Measurements from ENCODE around the gene OSBPL2.

OSBPL2 gene

GRCh38 chr20:62262064-62262463 is 23.7 kb downstream of the OSBPL2 start:
- no peak for DNase-seq

DNA sequence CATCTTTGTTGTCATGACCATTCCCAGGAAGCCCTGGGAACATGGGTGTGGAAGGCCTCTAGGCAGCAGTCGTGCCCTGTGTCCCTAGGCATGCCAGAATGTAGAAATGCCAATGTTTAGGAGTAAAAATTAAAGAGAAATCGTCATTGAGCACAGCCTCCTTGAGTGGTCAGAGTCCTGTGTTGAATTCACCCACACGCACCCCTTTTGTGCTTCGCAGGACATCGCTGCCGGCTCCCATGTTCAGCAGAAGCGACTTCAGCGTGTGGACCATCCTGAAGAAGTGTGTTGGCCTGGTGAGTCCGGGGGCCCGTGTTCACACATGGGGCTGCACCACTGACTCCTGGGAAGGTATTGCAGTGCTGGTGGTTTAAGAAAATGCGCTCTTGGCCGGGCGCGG is 25.1 kb downstream of the OSBPL2 start:
- no peak for DNase-seq

- no peak for DNase-seq
Observed at GRCh38 chr20:62265365-62265764, 27.0 kb downstream of the OSBPL2 start.

DNA sequence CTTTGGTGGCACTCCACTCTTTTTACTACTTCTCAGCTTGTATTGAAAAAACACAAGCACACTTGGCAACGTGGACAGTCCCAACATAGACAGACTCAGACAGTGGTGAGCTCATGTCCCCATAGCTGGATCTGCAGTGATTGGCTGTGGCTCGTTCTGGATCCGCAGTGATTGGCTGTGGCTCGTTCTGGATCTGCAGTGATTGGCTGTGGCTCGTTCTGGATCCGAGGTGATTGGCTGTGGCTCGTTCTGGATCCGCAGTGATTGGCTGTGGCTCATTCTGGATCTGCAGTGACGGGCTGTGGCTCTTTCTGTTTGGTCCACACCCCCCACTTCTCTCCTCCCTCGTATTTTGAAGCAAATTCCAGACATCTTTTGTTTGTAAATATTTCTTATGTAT is 28.0 kb downstream of the OSBPL2 start:
- DNase-seq, result no peak

GRCh38 chr20:62266851-62267250 is 28.5 kb downstream of the OSBPL2 start:
- DNase-seq, result no peak

DNA sequence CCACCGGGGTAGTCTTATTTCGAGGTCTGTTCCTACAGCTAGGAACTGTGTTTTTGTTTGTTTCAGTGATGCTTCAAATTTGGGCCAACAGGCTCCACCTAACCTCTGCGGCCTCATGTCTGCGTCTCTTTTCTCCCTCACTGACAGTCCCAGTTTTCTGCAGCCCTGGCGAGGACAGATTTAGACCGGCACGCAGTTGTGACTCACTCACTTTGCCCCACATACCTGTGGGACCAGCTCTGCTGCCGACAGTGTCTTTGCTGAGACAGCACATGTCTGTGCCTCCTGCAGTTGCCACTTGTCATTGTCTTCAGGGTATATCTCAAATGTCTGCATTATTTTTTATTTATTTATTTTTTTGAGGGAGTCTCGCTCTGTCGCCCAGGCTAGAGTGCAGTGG is 29.2 kb downstream of the OSBPL2 start:
- DNase-seq, result no peak

DNA sequence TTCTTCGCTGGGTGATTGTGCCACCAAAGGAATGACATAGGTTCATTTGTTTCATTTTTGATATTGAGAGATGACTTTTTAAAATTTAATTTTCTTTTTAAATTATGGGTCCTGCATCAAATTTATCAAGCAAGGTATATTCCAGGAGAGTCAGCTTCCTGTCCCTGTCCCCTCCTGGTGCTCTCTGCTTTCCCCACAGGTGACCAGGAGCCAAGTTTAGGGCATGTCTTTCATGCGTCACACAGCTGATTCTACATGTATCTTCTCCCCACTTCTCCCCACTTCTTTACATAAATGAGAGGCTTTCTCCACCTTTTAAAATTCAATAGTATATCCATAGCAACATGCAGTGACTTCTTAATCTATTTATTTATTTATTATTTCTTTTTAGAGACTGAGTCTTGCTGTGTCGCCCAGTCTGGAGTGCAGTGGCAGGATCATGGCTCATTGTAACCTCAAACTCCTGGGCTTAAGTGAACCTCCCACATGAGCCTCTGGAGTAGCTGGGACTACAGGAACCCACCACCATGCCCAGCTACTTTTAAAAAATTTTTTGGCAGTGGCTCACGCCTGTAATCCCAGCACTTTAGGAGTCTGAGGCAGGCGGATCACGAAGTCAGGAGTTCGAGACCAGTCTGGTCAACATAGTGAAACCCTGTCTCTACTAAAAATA is 30.0 kb downstream of the OSBPL2 start:
- DNase-seq, result no peak

- no peak for DNase-seq
Observed at GRCh38 chr20:62269378-62269777, 31.1 kb downstream of the OSBPL2 start.

- no peak for DNase-seq
Observed at GRCh38 chr20:62269871-62270270, 31.6 kb downstream of the OSBPL2 start.

- DNase-seq, result no peak
Observed at GRCh38 chr20:62272200-62272599, 33.9 kb downstream of the OSBPL2 start.

DNA sequence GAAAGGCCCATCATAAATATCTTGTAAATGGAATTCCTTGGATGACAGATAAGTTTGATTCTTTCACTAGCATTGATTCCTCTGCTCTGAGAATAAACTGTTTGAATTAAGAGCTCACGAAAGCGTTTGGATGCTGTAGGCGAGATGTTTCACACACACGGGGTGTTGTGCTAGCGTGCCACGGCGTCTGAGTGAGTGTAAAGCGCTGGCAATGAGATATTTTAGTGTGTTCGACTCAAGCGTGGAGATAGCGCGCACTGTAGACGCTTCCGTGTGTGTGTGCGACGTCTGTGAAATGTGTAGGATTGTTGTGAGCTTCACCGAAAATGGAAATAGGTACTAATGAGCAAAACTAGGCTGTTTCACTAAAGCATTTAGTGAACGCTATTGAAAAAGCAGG is 35.1 kb downstream of the OSBPL2 start:
- DNase-seq, result no peak

GRCh38 chr20:62274332-62274950 is 36.1 kb downstream of the OSBPL2 start:
- no peak for DNase-seq

GRCh38 chr20:62275219-62275618 is 36.9 kb downstream of the OSBPL2 start:
- DNase-seq, result no peak

- DNase-seq, result no peak
Observed at GRCh38 chr20:62276439-62276838, 38.1 kb downstream of the OSBPL2 start.

- DNase-seq, result no peak
Observed at GRCh38 chr20:62277253-62277652, 38.9 kb downstream of the OSBPL2 start.

GRCh38 chr20:62280303-62280702 is 42.0 kb downstream of the OSBPL2 start:
- DNase-seq, result no peak

DNA sequence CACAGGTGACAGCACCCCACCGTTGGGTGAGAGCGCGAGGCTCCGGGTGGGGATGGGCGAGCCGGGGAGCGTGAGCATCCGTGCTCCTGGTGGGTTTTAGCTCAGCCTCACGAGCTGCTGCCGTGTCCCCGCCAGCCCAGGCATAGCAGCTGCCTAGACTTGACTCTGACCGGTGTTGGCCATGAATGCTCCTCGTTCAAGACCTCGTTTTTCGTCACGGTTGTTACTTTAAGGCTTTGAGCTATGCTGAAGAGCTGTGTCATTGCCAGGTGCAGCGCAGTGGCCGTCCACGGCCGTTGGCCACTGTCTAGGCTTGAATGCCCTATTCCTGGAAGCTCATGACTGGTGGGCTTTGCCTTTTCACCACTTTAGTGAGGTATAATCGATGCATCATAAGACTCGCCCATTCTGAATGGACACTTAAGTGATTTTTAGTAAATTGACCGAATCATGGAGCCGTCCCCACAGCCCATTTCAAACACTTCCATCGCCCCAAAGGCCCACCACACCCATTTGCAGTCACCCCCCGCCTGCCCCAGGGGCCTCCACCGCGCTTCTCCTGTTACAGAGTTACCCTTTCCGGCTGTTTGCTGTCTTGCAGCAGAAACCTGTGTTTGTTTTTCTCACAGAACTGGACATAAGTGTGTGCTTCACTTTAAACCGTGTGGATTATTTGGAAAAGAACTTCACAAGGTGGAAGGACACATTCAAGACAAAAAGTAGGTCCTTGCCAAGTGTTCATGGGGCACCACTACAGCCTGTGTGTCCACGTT is 43.0 kb downstream of the OSBPL2 start:
- DNase-seq, result no peak

- no peak for DNase-seq
Observed at GRCh38 chr20:62282103-62282502, 43.8 kb downstream of the OSBPL2 start.

DNA sequence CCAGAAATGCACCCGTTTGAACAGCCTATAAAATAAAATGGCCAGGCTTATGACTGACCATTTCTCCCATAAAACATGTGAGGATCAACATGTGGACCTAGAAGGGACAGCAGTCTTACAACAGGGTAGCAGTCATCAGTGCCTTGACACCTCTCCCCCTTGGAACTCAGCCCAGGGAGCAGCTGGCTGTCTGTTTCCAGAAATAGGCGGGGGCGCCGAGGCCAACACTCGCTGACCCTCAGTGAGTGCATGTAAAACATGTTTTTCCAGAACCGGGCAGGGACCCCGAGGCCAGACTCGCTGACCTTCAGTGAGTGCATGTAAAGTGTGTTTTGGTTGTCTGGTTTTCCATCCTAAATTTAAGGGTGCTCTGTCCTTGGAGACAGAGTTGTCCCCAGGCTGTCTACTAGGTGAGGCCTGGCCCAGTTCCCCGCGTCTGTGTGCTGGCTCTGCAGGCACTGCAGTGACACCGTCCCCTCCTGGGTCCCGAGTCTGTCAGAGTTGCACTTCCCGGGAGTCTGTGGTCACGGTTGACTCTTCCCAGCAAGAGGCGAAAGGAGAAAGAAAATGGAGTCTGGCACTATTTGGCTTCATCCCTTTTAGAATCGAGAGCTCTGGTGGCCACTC is 44.7 kb downstream of the OSBPL2 start:
- DNase-seq, result no peak

GRCh38 chr20:62284448-62284847 is 46.1 kb downstream of the OSBPL2 start:
- no peak for DNase-seq

DNA sequence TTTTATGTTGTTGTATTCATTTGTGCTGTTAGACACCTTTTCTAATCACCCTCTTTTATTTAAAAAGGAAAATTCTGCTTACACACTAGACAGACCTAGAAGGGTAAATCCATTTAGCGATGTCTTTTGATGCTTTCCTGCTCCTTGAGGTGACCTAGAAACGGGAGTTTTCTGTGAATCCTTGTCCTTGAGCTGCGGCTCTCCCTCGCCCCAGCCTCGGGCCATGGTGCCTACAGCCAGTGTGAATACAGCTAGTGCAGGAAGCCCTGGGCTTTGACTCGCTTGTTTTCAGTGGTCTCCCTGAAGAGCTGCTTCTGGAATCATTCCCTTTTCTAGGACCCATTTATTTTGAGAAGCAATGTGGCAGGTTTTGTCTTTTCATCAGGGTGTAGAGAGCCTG is 46.8 kb downstream of the OSBPL2 start:
- no peak for DNase-seq

DNA sequence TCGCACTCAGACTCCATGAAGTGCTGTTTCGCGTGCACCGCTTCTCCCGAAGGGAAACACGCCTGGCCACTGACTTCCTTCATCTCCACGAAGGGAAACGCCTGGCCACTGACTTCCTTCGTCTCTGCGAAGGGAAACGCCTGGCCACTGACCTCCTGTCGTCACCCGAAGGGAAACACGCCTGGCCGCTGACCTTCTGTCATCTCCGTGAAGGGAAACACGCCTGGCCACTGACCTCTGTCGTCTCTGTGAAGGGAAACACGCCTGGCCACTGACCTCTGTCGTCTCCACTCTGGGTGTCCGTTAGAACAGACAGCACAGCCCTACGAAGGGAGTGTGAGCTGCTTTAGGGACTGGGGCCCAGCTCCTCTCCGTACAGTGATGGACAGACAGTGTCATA is 47.4 kb downstream of the OSBPL2 start:
- no peak for DNase-seq

DNA sequence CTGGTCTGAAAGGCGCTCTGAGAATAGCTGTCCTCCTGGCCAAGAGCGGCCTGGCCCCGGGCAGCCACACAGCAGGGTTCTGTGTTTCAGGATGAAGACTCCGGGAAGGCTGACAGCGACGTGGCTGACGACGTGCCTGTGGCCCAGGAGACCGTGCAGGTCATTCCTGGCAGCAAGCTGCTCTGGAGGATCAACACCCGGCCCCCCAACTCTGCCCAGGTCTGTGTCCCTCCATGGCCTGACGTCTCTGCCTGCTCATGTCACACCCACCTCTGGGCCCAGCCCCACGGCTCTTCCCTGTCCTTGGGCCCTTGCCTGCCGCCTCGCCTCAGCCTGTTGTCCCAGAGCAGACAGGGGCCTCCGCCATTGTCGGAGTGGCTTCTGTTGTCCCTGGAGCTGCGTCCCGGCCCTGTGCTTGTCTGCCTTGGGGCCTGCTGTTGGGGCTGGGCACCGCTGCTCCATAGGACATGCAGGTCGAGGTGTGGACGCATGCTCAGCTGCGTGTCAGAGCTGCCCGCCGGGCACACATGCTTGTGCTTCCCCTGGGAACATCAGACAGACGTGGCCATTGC is 48.3 kb downstream of the OSBPL2 start:
- no peak for DNase-seq

Data from NCI-H1105 (cell line).